GM10266 (cell line): ENCODE results near the gene MSS51.

ENCODE experiments used
- DNase-seq: peaks from one replicate; pipeline ENCODE4 v3.0.0; 2012; ENCODE audit errors: extremely low spot score
- TF ChIP-seq, protein P1 (sequence below): IDR thresholded peaks from 2 replicates; pipeline ENCODE4 v1.5.1; 2012; ENCODE audit warnings: mild to moderate bottlenecking, low read depth; ENCODE audit not compliant: control insufficient read depth, insufficient read depth; ENCODE audit errors: missing control alignments

The MSS51 gene

DNA sequence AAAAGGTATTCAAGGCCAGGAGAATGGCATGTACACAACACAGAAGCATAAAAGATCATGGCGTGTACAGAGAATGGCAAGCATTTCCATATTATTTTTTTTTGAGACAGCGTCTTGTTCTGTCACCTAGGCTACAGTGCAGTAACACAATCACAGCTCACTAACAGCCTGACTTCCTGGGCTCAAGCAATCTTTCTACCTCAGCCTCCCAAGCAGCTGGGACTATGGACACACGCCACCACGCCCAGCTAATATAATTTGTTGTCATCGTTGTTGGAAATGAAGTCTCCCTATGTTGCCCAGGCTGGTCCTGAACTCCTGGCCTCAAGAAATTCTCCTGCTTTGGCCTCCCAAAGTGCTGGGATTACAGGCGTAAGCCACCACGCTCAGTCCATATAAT lies 46.8 kb downstream of the MSS51 start:
- TF ChIP-seq, protein P1, sequence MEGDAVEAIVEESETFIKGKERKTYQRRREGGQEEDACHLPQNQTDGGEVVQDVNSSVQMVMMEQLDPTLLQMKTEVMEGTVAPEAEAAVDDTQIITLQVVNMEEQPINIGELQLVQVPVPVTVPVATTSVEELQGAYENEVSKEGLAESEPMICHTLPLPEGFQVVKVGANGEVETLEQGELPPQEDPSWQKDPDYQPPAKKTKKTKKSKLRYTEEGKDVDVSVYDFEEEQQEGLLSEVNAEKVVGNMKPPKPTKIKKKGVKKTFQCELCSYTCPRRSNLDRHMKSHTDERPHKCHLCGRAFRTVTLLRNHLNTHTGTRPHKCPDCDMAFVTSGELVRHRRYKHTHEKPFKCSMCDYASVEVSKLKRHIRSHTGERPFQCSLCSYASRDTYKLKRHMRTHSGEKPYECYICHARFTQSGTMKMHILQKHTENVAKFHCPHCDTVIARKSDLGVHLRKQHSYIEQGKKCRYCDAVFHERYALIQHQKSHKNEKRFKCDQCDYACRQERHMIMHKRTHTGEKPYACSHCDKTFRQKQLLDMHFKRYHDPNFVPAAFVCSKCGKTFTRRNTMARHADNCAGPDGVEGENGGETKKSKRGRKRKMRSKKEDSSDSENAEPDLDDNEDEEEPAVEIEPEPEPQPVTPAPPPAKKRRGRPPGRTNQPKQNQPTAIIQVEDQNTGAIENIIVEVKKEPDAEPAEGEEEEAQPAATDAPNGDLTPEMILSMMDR = no peak
- no peak for DNase-seq

- TF ChIP-seq, protein P1 = no peak
- no peak for DNase-seq
These were observed 54.2 kb downstream of the MSS51 start for GRCh38 chr10:73379064-73379748.

GRCh38 chr10:73376679-73377078 lies 56.7 kb downstream of the MSS51 start:
- no peak for DNase-seq
- TF ChIP-seq, protein P1 = no peak
